GM18868 (cell line): ENCODE measurements around the gene IGFBP7.
A peak's percentile ranks its signal among the peaks of the same experiment; 100 is the strongest.

Experiments used
- ATAC-seq: cut with Tn5 transposase; IDR thresholded peaks from one replicate; pipeline ENCODE4 v1.9.1; 2021; ENCODE audit warnings: mild to moderate bottlenecking, moderate library complexity; ENCODE audit not compliant: unreplicated experiment

The IGFBP7 gene

GRCh38 chr4:57044279-57044678 is 65.9 kb downstream of the IGFBP7 start:
- no peak for ATAC-seq

GRCh38 chr4:57043347-57044251 is 66.6 kb downstream of the IGFBP7 start:
- no peak for ATAC-seq

GRCh38 chr4:57042711-57043169 is 67.4 kb downstream of the IGFBP7 start:
- ATAC-seq = no peak

- ATAC-seq = no peak
These were observed 69.2 kb downstream of the IGFBP7 start for GRCh38 chr4:57041020-57041419.

- no peak for ATAC-seq
These were observed 69.7 kb downstream of the IGFBP7 start for GRCh38 chr4:57040510-57040909.

GRCh38 chr4:57039345-57039744 is 70.8 kb downstream of the IGFBP7 start:
- no peak for ATAC-seq

GRCh38 chr4:57037982-57038604 is 72.1 kb downstream of the IGFBP7 start:
- ATAC-seq = peak; percentile 77

- no peak for ATAC-seq
These were observed 75.7 kb downstream of the IGFBP7 start for GRCh38 chr4:57034520-57034919.

- no peak for ATAC-seq
These were observed 87.1 kb downstream of the IGFBP7 start for GRCh38 chr4:57023104-57023503.

GRCh38 chr4:57020467-57021101 is 89.6 kb downstream of the IGFBP7 start:
- no peak for ATAC-seq

- ATAC-seq = no peak
These were observed 91.2 kb downstream of the IGFBP7 start for GRCh38 chr4:57018980-57019379.

- ATAC-seq = no peak
These were observed 96.6 kb downstream of the IGFBP7 start for GRCh38 chr4:57013543-57014120.

GRCh38 chr4:56999751-57000150 is 110.4 kb downstream of the IGFBP7 start:
- ATAC-seq = no peak

- no peak for ATAC-seq
These were observed 114.7 kb downstream of the IGFBP7 start for GRCh38 chr4:56995525-56995924.

- ATAC-seq = no peak
These were observed 119.9 kb downstream of the IGFBP7 start for GRCh38 chr4:56990109-56990905.

- ATAC-seq = no peak
These were observed 123.2 kb downstream of the IGFBP7 start for GRCh38 chr4:56986952-56987351.

- no peak for ATAC-seq
These were observed 124.0 kb downstream of the IGFBP7 start for GRCh38 chr4:56986192-56986591.

GRCh38 chr4:56981795-56982201 is 128.4 kb downstream of the IGFBP7 start:
- ATAC-seq = no peak
